ENCODE results near the gene PLEKHA7.

Gene PLEKHA7

GRCh38 chr11:16778876-16779275 is 235.3 kb downstream of the PLEKHA7 start:
- in situ Hi-C loops (cut with HindIII; ENCODE audit: low pct_ligation_motif_present, low pct_unique_long_range_greater_than_20kb, low sequenced_read_pairs): no loop called here
- DNase-seq: no peak

GRCh38 chr11:16778286-16778685 is 235.9 kb downstream of the PLEKHA7 start:
- DNase-seq: no peak
- in situ Hi-C loops (cut with HindIII; ENCODE audit: low pct_ligation_motif_present, low pct_unique_long_range_greater_than_20kb, low sequenced_read_pairs): no loop called here

GRCh38 chr11:16777613-16777975 is 236.6 kb downstream of the PLEKHA7 start:
- in situ Hi-C loops (cut with HindIII; ENCODE audit: low pct_ligation_motif_present, low pct_unique_long_range_greater_than_20kb, low sequenced_read_pairs): no loop called here
- no peak for DNase-seq

- in situ Hi-C loops (cut with HindIII; ENCODE audit: low pct_ligation_motif_present, low pct_unique_long_range_greater_than_20kb, low sequenced_read_pairs): no loop called here
- no peak for DNase-seq
Observed at GRCh38 chr11:16776711-16777612, 237.3 kb downstream of the PLEKHA7 start.

- in situ Hi-C loops (cut with HindIII; ENCODE audit: low pct_ligation_motif_present, low pct_unique_long_range_greater_than_20kb, low sequenced_read_pairs): no loop called here
- DNase-seq: no peak
Observed at GRCh38 chr11:16775614-16776283, 238.5 kb downstream of the PLEKHA7 start.

GRCh38 chr11:16774936-16775613 is 239.1 kb downstream of the PLEKHA7 start:
- DNase-seq: no peak
- in situ Hi-C loops (cut with HindIII; ENCODE audit: low pct_ligation_motif_present, low pct_unique_long_range_greater_than_20kb, low sequenced_read_pairs): no loop called here

GRCh38 chr11:16773981-16774935 is 240.0 kb downstream of the PLEKHA7 start:
- no peak for DNase-seq
- in situ Hi-C loops (cut with HindIII; ENCODE audit: low pct_ligation_motif_present, low pct_unique_long_range_greater_than_20kb, low sequenced_read_pairs): no loop called here

- in situ Hi-C loops (cut with HindIII; ENCODE audit: low pct_ligation_motif_present, low pct_unique_long_range_greater_than_20kb, low sequenced_read_pairs): no loop called here
Observed at GRCh38 chr11:16772141-16772512, 242.1 kb downstream of the PLEKHA7 start.

GRCh38 chr11:16771350-16772140 is 242.7 kb downstream of the PLEKHA7 start:
- DNase-seq: no peak
- in situ Hi-C loops (cut with HindIII; ENCODE audit: low pct_ligation_motif_present, low pct_unique_long_range_greater_than_20kb, low sequenced_read_pairs): no loop called here

More at GRCh38 chr11:16772141-16772512, 242.1 kb downstream of the PLEKHA7 start:
- DNase-seq: no peak

- in situ Hi-C loops (cut with HindIII; ENCODE audit: low pct_ligation_motif_present, low pct_unique_long_range_greater_than_20kb, low sequenced_read_pairs): no loop called here
- no peak for DNase-seq
Observed at GRCh38 chr11:16770016-16770415, 244.2 kb downstream of the PLEKHA7 start.

- in situ Hi-C loops (cut with HindIII; ENCODE audit: low pct_ligation_motif_present, low pct_unique_long_range_greater_than_20kb, low sequenced_read_pairs): no loop called here
- no peak for DNase-seq
Observed at GRCh38 chr11:16769386-16769785, 244.8 kb downstream of the PLEKHA7 start.

GRCh38 chr11:16767957-16768356 is 246.3 kb downstream of the PLEKHA7 start:
- no peak for DNase-seq
- in situ Hi-C loops (cut with HindIII; ENCODE audit: low pct_ligation_motif_present, low pct_unique_long_range_greater_than_20kb, low sequenced_read_pairs): no loop called here

- in situ Hi-C loops (cut with HindIII; ENCODE audit: low pct_ligation_motif_present, low pct_unique_long_range_greater_than_20kb, low sequenced_read_pairs): no loop called here
- no peak for DNase-seq
Observed at GRCh38 chr11:16767137-16767536, 247.1 kb downstream of the PLEKHA7 start.

GRCh38 chr11:16764888-16765287 is 249.3 kb downstream of the PLEKHA7 start:
- no peak for DNase-seq
- in situ Hi-C loops (cut with HindIII; ENCODE audit: low pct_ligation_motif_present, low pct_unique_long_range_greater_than_20kb, low sequenced_read_pairs): no loop called here

- in situ Hi-C loops (cut with HindIII; ENCODE audit: low pct_ligation_motif_present, low pct_unique_long_range_greater_than_20kb, low sequenced_read_pairs): no loop called here
- DNase-seq: no peak
Observed at GRCh38 chr11:16763746-16764145, 250.5 kb downstream of the PLEKHA7 start.

- no peak for DNase-seq
- in situ Hi-C loops (cut with HindIII; ENCODE audit: low pct_ligation_motif_present, low pct_unique_long_range_greater_than_20kb, low sequenced_read_pairs): no loop called here
Observed at GRCh38 chr11:16759857-16760508, 254.2 kb downstream of the PLEKHA7 start.

GRCh38 chr11:16758382-16759024 is 255.7 kb downstream of the PLEKHA7 start:
- in situ Hi-C loops (cut with HindIII; ENCODE audit: low pct_ligation_motif_present, low pct_unique_long_range_greater_than_20kb, low sequenced_read_pairs): no loop called here
- no peak for DNase-seq
